Astrocyte of the spinal cord (primary cell): Measurements from ENCODE around the gene PAK5.

Source experiments
- DNase-seq: peaks from one replicate; pipeline ENCODE4 v3.0.0; 2011; ENCODE audit warnings: low read depth, low spot score
- H3K4me3 ChIP-seq: 2 replicates; pipeline ENCODE4 v1.5.1; 2011; ENCODE audit warnings: low read depth, mild to moderate bottlenecking, low read length, moderate library complexity
- CTCF ChIP-seq: IDR thresholded peaks from 2 replicates; pipeline ENCODE4 v1.5.1; 2012; ENCODE audit warnings: low read depth, mild to moderate bottlenecking, low read length, inconsistent platforms
- in situ Hi-C: cut with HindIII; loops from 2 replicates; pipeline ENCODE4 v1.10.0; 2017; ENCODE audit warnings: low sequenced_read_pairs

PAK5 gene

GRCh38 chr20:9831032-9831431, 7.8 kb downstream of the PAK5 start:
- no peak for DNase-seq
- TF ChIP-seq CTCF = no peak
- in situ Hi-C loops = no loop called here

GRCh38 chr20:9829835-9830234, 9.0 kb downstream of the PAK5 start:
- TF ChIP-seq CTCF = no peak
- no peak overlapping the region for H3K4me3 ChIP-seq
- in situ Hi-C loops = no loop called here
- no peak for DNase-seq

More at GRCh38 chr20:9831032-9831431, 7.8 kb downstream of the PAK5 start:
- no peak overlapping the region for H3K4me3 ChIP-seq

- no peak overlapping the region for H3K4me3 ChIP-seq
- TF ChIP-seq CTCF = no peak
- DNase-seq = no peak
- in situ Hi-C loops = no loop called here
Measured at GRCh38 chr20:9817654-9818053, 21.2 kb downstream of the PAK5 start.

GRCh38 chr20:9815632-9816031, 23.2 kb downstream of the PAK5 start:
- H3K4me3 ChIP-seq = no peak overlapping the region
- no peak for TF ChIP-seq CTCF
- no peak for DNase-seq
- in situ Hi-C loops = no loop called here

GRCh38 chr20:9810738-9811137, 28.1 kb downstream of the PAK5 start:
- no peak overlapping the region for H3K4me3 ChIP-seq
- no peak for TF ChIP-seq CTCF
- in situ Hi-C loops = no loop called here
- DNase-seq = no peak

GRCh38 chr20:9809271-9809670, 29.6 kb downstream of the PAK5 start:
- no peak for DNase-seq
- H3K4me3 ChIP-seq = no peak overlapping the region
- TF ChIP-seq CTCF = no peak
- in situ Hi-C loops = no loop called here

- in situ Hi-C loops = no loop called here
- H3K4me3 ChIP-seq = no peak overlapping the region
- TF ChIP-seq CTCF = no peak
- no peak for DNase-seq
Measured at GRCh38 chr20:9808166-9808565, 30.7 kb downstream of the PAK5 start.
